ENCODE measurements around the gene RASA3. TPM values are rescaled to one million over a fixed set of nuclear protein-coding genes. Genes with fewer than 3 reads are reported as not detected.

Gene RASA3
- total and polyA plus RNA-seq, 5 donors from 2014 or later: 93.8 to 265 (median 99.6) TPM

DNA sequence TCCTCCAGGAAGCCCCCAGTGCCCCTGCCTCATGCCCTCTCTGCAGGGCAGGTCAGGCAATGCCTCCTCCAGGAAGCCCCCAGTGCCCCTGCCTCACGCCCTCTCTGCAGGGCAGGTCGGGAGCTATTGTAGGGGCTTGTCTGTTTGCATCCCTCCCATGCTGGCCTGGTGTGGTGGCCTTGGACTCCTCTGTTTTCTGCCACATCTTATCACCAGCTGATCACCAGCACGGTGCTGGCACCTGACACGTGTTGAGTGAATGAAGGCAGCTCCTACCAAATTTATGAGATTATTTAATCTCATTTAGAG, 107.1 kb downstream of the RASA3 start:
- peaks cover 5% of the 10 kb centered on the region for H3K27me3 Mint-ChIP-seq
- ATAC-seq (ENCODE audit: low read depth in 2 of 2) (no peak), DNase-seq (no peak)
- H3K36me3 Mint-ChIP-seq: peaks cover 21% of the 10 kb centered on the region
- no peaks in the 10 kb centered on the region for H3K9me3 Mint-ChIP-seq
- H3K27ac ChIP-seq (ENCODE audit: insufficient read depth, low read length, poor library complexity, severe bottlenecking): no peak overlapping the region
- H3K27ac Mint-ChIP-seq: peak overlapping the region in 1 of 3 donors; percentile 60
- H3K27me3 ChIP-seq (ENCODE audit: control insufficient read depth, insufficient read depth, low read length): no peaks in the 10 kb centered on the region
- H3K4me3 ChIP-seq (ENCODE audit: low read depth, low read length): no peak overlapping the region
- H3K4me1 Mint-ChIP-seq: peaks cover 0 to 2% (median 0%) of the 10 kb centered on the region in 4 donors
- peaks cover 88% of the 10 kb centered on the region for H3K36me3 ChIP-seq (ENCODE audit: control insufficient read depth, insufficient read depth, low read length)
- no peaks in the 10 kb centered on the region for H3K4me1 ChIP-seq (ENCODE audit: control insufficient read depth, insufficient read depth, low read length, poor library complexity, severe bottlenecking)
- no peaks in the 10 kb centered on the region for H3K9me3 ChIP-seq (ENCODE audit: control insufficient read depth in 2 of 2, low read length in 2 of 2)
- no peak overlapping the region for H3K4me3 Mint-ChIP-seq

DNA sequence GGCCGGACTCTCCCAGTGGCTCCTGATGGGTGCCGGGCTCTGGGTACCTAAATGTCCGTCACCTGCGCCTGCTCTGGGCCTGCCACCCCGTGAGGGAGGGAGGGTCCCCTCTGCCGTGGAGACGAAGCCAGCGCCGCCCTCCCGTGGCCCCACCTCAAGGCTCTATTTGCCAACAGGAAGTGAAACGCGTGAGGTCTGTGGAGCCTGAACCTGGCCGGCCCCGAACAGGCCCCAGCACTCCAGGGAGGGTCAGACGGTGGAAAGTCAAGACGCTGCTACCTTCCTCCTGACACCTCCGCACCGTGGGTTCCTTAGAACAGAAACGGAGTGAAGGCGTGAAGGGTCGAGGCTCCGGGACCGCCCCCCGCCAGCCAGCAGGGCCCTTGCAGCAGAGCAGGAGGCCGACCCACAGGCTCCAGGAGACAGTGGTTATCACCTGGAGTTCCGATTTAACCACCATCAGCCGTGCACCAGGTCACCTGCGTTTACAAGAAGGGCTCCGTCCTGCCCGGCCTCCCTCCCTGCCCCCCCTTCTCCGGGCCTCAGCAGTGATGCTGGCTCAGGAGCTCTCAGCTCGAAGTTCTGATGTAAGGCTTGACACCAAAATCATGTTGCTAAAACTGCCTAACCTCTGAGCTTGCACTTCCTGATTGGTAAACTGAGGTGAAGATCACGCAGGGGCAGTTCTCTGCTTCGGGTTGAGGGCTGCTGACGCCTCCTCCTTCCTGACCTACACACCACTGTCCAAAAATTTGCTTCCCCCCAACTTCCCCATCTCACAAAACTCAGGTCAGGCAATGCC, 107.6 kb downstream of the RASA3 start:
- ATAC-seq (ENCODE audit: low read depth in 2 of 2): peak; percentile 15 to 29
- no peaks in the 10 kb centered on the region for H3K9me3 Mint-ChIP-seq

DNA sequence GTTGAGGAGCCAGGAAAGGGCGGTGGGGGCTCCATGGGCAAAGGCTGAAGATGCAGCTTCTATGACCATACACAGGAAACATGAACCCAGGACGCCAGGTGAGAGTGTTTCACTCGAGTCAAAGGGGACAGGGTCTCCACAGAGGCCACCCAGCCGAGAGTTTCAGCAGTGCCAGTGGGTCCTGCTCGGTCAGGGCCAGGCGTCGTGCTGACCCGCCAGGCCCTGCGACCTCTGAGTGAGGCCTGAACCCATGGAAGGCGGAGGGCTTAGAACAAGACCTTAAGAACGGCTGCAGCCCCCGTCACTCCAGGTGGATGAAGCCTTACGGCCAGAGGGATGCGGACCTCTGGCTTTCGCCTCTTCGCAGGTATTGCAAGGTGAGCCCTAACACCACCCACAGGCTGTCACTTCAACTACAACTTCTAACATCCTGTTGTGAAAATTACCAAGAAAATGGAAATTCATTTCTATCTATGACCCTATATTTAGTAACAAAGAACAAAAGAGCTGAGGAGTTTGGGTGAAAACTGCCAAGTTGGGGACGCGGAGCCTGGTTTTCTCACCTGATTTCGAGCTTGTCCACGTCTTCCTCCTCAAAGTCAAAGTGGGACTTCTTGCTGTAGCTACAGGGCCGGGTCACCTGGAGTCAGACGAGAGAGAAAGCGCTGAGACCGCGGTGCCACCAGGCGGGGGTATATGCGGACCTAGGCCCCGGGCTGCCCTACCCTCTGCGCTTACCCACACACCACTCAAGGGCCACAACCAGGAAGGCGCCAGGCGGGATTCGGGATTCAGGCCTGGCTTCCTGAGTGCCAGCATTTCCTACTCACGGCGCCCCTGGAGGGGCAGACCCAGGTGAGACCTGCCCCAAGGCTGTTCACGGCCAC, 108.5 kb downstream of the RASA3 start:
- peak overlapping the region in 1 of 3 donors; percentile 83 for H3K27ac Mint-ChIP-seq
- no peaks in the 10 kb centered on the region for H3K9me3 Mint-ChIP-seq
- peaks cover 87% of the 10 kb centered on the region for H3K36me3 ChIP-seq (ENCODE audit: control insufficient read depth, insufficient read depth, low read length)
- no peaks in the 10 kb centered on the region for H3K4me1 Mint-ChIP-seq
- peaks cover 5% of the 10 kb centered on the region for H3K27me3 Mint-ChIP-seq
- no peaks in the 10 kb centered on the region for H3K9me3 ChIP-seq (ENCODE audit: control insufficient read depth in 2 of 2, low read length in 2 of 2)
- H3K4me3 Mint-ChIP-seq: peak overlapping the region in 1 of 4 donors; percentile 15
- no peak overlapping the region for H3K27ac ChIP-seq (ENCODE audit: insufficient read depth, low read length, poor library complexity, severe bottlenecking)
- H3K36me3 Mint-ChIP-seq: peaks cover 21% of the 10 kb centered on the region
- DNase-seq (no peak), ATAC-seq (ENCODE audit: low read depth in 2 of 2) (no peak)
- no peak overlapping the region for H3K4me3 ChIP-seq (ENCODE audit: low read depth, low read length)
- no peaks in the 10 kb centered on the region for H3K4me1 ChIP-seq (ENCODE audit: control insufficient read depth, insufficient read depth, low read length, poor library complexity, severe bottlenecking)
- H3K27me3 ChIP-seq (ENCODE audit: control insufficient read depth, insufficient read depth, low read length): no peaks in the 10 kb centered on the region

More for the DNA sequence above, 107.6 kb downstream of the RASA3 start:
- Histone ChIP-seq H3K4me1 (ENCODE audit: control insufficient read depth, insufficient read depth, low read length, poor library complexity, severe bottlenecking) (no peaks in the 10 kb centered on the region), H3K36me3 (ENCODE audit: control insufficient read depth, insufficient read depth, low read length) (peaks cover 85% of the 10 kb centered on the region), H3K27me3 (ENCODE audit: control insufficient read depth, insufficient read depth, low read length) (no peaks in the 10 kb centered on the region), H3K4me3 (ENCODE audit: low read depth, low read length) (no peak overlapping the region), H3K9me3 (ENCODE audit: control insufficient read depth in 2 of 2, low read length in 2 of 2) (no peaks in the 10 kb centered on the region), H3K27ac (ENCODE audit: insufficient read depth, low read length, poor library complexity, severe bottlenecking) (no peak overlapping the region)
- Mint-ChIP-seq H3K27ac (no peak overlapping the region), H3K4me3 (peak overlapping the region in 1 of 4 donors; percentile 15), H3K36me3 (peaks cover 21% of the 10 kb centered on the region), H3K27me3 (peaks cover 5% of the 10 kb centered on the region), H3K4me1 (peaks cover 0 to 2% (median 0%) of the 10 kb centered on the region in 4 donors)
- DNase-seq: no peak

DNA sequence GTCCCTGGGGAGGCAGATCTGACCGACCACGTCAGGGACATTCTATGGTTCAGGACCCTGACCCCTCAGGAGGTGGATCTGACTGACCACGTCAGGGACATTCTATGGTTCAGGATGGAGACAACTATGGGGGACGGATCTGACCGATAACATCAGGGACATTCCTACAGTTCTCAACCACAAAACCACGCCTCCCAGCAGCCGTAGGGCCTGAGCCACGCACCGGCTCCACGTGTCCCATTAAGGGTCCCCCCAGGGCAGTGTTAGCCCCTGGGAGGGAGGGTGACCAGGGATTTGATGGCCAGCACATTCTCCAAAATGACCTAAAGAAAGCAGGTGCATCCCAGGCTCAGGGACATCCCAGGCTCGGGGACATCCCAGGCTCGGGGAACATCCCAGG, 109.5 kb downstream of the RASA3 start:
- no peak for DNase-seq
- peaks cover 21% of the 10 kb centered on the region for H3K36me3 Mint-ChIP-seq
- peaks cover 5% of the 10 kb centered on the region for H3K27me3 Mint-ChIP-seq
- Histone ChIP-seq H3K4me3 (ENCODE audit: low read depth, low read length) (no peak overlapping the region), H3K4me1 (ENCODE audit: control insufficient read depth, insufficient read depth, low read length, poor library complexity, severe bottlenecking) (no peaks in the 10 kb centered on the region), H3K27ac (ENCODE audit: insufficient read depth, low read length, poor library complexity, severe bottlenecking) (no peak overlapping the region), H3K36me3 (ENCODE audit: control insufficient read depth, insufficient read depth, low read length) (peaks cover 93% of the 10 kb centered on the region), H3K9me3 (ENCODE audit: control insufficient read depth in 2 of 2, low read length in 2 of 2) (no peaks in the 10 kb centered on the region), H3K27me3 (ENCODE audit: control insufficient read depth, insufficient read depth, low read length) (no peaks in the 10 kb centered on the region)
- ATAC-seq (ENCODE audit: low read depth in 2 of 2): no peak
- H3K9me3 Mint-ChIP-seq: no peaks in the 10 kb centered on the region
- H3K27ac Mint-ChIP-seq: peak overlapping the region in 1 of 3 donors; percentile 14
- no peaks in the 10 kb centered on the region for H3K4me1 Mint-ChIP-seq
- no peak overlapping the region for H3K4me3 Mint-ChIP-seq

DNA sequence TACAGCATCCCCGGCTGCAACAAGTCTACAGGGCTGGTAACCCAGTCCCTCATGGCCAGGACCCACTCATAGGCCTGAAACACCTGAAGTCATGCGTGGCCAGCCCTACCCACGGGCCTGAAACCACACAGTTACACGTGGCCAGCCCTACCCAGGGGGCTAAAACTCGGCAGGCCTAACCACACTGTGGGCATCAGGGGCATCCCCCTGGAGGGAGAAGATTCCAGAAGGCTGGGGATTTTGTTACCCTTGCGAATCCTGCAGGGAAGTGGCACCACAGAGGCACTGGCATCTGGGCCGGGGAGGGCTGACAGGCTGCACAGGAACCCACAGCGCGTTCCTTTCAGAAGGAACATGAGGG, 110.1 kb downstream of the RASA3 start:
- H3K4me1 ChIP-seq (ENCODE audit: control insufficient read depth, insufficient read depth, low read length, poor library complexity, severe bottlenecking): no peaks in the 10 kb centered on the region
- Mint-ChIP-seq H3K4me3 (no peak overlapping the region), H3K27me3 (peaks cover 5% of the 10 kb centered on the region), H3K4me1 (no peaks in the 10 kb centered on the region), H3K27ac (peak overlapping the region in 1 of 3 donors; percentile 35), H3K9me3 (no peaks in the 10 kb centered on the region), H3K36me3 (peaks cover 20% of the 10 kb centered on the region)
- no peak for ATAC-seq (ENCODE audit: low read depth in 2 of 2)
- no peak overlapping the region for H3K4me3 ChIP-seq (ENCODE audit: low read depth, low read length)
- H3K27me3 ChIP-seq (ENCODE audit: control insufficient read depth, insufficient read depth, low read length): no peaks in the 10 kb centered on the region
- H3K36me3 ChIP-seq (ENCODE audit: control insufficient read depth, insufficient read depth, low read length): peaks cover 93% of the 10 kb centered on the region
- H3K27ac ChIP-seq (ENCODE audit: insufficient read depth, low read length, poor library complexity, severe bottlenecking): no peak overlapping the region
- DNase-seq: no peak
- H3K9me3 ChIP-seq (ENCODE audit: control insufficient read depth in 2 of 2, low read length in 2 of 2): no peaks in the 10 kb centered on the region

DNA sequence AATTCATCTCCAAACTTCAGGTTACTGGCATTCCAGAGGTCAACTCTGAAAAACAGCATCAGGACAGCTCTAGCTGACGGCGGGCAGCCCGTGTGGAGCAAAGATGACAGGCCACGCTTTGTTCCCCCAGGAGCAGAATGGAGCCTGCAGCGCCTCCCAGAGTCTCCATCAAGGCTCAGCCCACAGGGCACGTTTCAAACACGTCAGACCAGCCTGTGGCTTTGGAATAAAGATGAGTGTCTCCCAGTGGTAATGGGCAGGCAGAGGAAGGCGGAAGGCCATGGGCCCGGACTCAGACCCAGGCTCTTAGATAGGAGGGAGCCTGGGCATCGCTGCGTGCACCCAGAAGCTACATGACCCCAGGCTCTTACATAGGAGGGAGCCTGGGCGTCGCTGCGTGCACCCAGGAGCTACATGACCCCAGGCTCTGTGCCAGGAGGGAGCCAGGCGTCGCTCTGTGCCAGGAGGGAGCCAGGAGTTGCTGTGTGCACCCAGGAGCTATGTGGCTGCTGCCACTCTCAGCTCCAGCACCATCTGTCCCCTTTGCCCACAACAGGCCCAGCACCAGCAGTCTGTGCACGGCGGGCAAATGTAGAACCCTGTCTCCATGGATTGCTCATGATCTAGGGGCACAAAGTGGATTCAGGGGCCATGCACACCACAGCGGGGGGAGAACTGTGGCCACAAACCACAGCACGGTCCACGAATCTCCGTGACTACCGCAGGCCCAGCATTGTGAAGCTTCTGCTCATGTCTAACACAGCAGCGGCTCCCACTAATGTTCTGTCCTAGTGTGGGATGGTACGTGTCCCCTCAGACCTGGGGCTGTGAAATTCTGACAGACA, 110.7 kb downstream of the RASA3 start:
- ATAC-seq (ENCODE audit: low read depth in 2 of 2): no peak
- H3K9me3 Mint-ChIP-seq: no peaks in the 10 kb centered on the region
- Histone ChIP-seq H3K9me3 (ENCODE audit: control insufficient read depth in 2 of 2, low read length in 2 of 2) (no peaks in the 10 kb centered on the region), H3K27me3 (ENCODE audit: control insufficient read depth, insufficient read depth, low read length) (no peaks in the 10 kb centered on the region), H3K4me1 (ENCODE audit: control insufficient read depth, insufficient read depth, low read length, poor library complexity, severe bottlenecking) (no peaks in the 10 kb centered on the region), H3K27ac (ENCODE audit: insufficient read depth, low read length, poor library complexity, severe bottlenecking) (no peak overlapping the region), H3K4me3 (ENCODE audit: low read depth, low read length) (no peak overlapping the region), H3K36me3 (ENCODE audit: control insufficient read depth, insufficient read depth, low read length) (peaks cover 93% of the 10 kb centered on the region)
- H3K27me3 Mint-ChIP-seq: peaks cover 5% of the 10 kb centered on the region
- DNase-seq: no peak
- H3K36me3 Mint-ChIP-seq: peaks cover 19% of the 10 kb centered on the region
- H3K4me3 Mint-ChIP-seq: no peak overlapping the region
- H3K4me1 Mint-ChIP-seq: no peaks in the 10 kb centered on the region
- peak overlapping the region in 1 of 3 donors; percentile 35 for H3K27ac Mint-ChIP-seq

DNA sequence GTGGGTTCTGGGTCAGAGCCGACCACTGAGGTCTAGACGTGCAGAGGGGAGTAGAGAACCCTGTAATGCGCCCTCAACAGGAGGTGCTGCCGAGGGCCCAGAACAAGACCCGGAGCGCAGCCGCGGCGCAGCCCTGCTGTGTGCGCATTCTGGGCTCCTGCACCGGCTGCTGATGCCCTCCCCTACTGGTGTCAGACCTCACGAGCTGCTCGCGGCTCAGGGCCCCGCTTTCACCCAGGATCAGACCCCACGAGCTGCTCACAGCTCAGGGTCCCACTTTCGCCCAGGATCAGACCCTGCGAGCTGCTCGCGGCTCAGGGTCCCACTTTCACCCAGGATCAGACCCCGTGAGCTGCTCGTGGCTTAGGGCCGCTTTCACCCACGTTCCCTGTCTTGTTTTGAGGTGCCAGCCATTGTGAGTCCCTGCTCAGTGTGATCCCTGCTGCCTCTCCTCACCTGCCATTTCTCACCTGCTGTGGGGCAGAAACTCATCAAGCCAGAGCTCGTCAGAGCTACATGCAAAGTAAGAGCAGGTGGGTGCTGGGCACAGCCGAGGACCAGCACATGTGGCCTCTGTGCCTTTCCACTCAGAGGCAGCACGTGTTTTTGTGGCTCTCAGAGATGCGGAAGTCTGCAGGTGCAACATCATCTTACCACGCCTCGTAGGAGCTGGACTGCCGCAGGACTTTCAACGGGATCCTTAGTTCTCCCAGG, 111.5 kb downstream of the RASA3 start:
- Mint-ChIP-seq H3K4me1 (no peaks in the 10 kb centered on the region), H3K36me3 (peaks cover 16% of the 10 kb centered on the region), H3K27me3 (peaks cover 5% of the 10 kb centered on the region), H3K9me3 (no peaks in the 10 kb centered on the region), H3K4me3 (peak overlapping the region in 1 of 4 donors; percentile 22), H3K27ac (peak overlapping the region in 1 of 3 donors; percentile 35)
- no peaks in the 10 kb centered on the region for H3K9me3 ChIP-seq (ENCODE audit: control insufficient read depth in 2 of 2, low read length in 2 of 2)
- no peak overlapping the region for H3K4me3 ChIP-seq (ENCODE audit: low read depth, low read length)
- no peaks in the 10 kb centered on the region for H3K4me1 ChIP-seq (ENCODE audit: control insufficient read depth, insufficient read depth, low read length, poor library complexity, severe bottlenecking)
- ATAC-seq (ENCODE audit: low read depth in 2 of 2) (no peak), DNase-seq (no peak)
- H3K27me3 ChIP-seq (ENCODE audit: control insufficient read depth, insufficient read depth, low read length): no peaks in the 10 kb centered on the region
- H3K36me3 ChIP-seq (ENCODE audit: control insufficient read depth, insufficient read depth, low read length): peaks cover 93% of the 10 kb centered on the region
- no peak overlapping the region for H3K27ac ChIP-seq (ENCODE audit: insufficient read depth, low read length, poor library complexity, severe bottlenecking)

Measured in CD4-positive, CD25-positive, alpha-beta regulatory T cell (primary cell).